ENCODE data around the gene SH3YL1.

GRCh38 chr2:210660-211059, 53.2 kb downstream of the SH3YL1 start:
- TF ChIP-seq CTCF (IDR thresholded peaks at IDR 0.05) (no peak), ZFX (IDR thresholded peaks at IDR 0.05; ENCODE audit: borderline replicate concordance) (no peak)

All from 22Rv1 (cell line).